Measurements from ENCODE around the gene TNKS1BP1.

The TNKS1BP1 gene

DNA sequence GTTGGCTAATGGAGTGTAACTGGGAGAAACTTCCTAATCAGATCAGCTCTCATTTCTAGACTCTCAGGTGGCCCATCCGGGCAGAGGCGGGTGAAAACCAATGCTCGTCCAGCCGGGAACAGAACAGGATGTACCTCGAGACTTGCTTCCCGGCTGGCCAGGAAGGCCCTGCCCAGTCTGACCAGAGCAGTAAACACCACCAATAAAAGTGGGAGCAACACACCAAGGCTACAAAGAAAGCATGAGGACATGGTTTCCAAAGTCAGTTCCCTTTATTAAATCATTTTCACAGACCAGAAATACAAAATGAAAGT, 940 bp upstream of the TNKS1BP1 start:
- no peak for DNase-seq

DNA sequence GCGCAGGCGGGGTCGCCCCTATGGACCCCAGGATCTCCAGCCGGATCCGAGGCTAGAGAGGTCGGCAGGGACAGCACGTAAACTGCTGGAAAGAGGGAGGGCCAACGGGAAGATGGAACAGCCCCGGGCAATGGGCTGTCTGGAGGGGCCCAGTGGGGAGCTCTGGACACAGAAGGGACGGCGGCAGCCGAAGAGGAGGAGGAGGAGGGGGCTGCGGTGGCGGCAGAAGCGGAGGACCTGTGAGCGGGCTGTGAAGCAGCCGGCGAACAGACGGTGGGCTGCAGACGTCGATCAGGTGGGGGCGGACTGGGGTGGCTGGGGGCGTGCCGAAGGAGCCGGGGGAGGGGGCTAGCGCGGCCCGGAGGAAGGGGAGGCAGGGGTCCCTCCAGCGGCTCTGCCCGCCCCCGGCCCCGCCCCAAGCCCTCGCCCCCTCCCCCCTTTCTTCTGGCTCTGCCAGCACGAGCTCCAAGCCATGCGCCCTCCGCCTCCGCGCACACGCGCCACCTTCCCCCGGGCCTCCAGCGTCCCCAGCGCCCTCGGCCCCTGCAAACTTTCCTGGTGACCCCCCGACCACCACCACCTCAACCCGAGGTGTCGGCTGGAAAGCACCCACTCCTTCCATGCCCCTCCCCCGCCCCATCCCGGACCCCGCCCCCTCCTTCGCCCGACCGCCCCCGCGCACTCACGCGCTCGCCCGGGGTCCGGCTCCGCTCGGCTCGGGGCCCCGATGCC, 432 bp downstream of the TNKS1BP1 start:
- no peak for DNase-seq

GRCh38 chr11:57323855-57324153, 948 bp downstream of the TNKS1BP1 start:
- DNase-seq = no peak

DNA sequence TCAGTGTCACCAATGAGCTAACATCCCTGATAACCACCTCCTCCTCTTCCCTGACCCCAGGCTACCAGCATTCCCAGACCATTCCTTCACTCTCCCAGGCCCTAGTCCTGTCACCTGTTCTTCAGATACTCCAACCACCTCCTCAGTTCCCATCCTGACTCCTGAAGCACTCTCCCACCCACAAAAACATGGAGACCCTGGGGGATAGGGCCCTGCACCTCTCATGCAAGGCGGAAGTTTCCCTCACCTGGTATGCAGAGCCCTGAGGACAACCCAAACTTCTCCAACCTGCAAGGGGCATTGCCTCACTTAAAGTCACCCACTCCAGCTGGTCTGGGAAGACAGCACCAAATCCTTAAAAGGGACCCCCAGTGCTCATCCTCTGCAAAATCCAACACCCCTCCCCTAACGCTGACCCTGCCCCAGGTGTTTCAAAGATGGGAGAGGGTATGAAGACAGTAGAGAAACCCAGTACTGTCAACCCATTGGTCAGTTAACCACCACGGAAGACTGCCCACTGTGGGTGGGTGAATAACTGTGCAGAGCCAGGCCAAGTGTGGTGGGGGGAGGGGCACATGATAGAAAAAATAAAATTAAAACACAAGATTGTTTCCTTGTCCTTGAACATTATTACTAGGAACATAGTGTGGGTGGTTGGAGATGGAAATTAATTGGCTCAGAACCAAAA, 1.4 kb downstream of the TNKS1BP1 start:
- no peak for DNase-seq

- no peak for DNase-seq
These were observed 2.2 kb downstream of the TNKS1BP1 start for GRCh38 chr11:57322256-57323166.

GRCh38 chr11:57321388-57322255, 3.1 kb downstream of the TNKS1BP1 start:
- DNase-seq = no peak

DNA sequence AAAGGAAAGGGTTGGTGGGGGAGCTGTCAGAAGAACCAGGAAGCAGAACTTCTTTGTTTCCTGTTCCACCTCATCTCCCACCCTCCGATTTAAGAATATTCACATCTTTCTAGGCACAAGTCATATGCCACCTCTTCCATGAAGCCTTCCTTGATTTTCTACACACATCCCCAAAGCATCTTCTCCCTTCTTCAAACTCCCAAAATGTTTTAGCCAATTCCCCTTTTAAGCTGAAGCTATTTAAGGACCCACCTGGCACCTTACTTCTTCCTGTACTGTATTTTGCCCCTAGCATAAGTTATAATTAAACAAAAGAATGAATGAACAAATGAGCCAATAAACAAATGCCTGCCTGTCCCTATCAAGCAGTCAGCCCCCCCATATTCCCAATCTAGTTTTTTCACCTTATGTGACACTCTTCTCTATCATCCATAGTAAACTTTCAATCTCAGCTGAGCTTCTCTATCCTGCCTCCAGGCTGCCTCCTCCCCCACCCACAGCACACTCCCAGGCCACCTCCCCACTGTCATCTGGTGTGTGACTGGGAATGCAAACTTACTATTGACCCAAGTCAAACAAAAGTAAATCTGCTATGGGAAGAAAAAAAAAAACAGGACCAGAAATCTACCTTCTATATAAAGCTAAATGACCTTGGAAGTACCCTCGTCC, 3.9 kb downstream of the TNKS1BP1 start:
- DNase-seq = no peak

DNA sequence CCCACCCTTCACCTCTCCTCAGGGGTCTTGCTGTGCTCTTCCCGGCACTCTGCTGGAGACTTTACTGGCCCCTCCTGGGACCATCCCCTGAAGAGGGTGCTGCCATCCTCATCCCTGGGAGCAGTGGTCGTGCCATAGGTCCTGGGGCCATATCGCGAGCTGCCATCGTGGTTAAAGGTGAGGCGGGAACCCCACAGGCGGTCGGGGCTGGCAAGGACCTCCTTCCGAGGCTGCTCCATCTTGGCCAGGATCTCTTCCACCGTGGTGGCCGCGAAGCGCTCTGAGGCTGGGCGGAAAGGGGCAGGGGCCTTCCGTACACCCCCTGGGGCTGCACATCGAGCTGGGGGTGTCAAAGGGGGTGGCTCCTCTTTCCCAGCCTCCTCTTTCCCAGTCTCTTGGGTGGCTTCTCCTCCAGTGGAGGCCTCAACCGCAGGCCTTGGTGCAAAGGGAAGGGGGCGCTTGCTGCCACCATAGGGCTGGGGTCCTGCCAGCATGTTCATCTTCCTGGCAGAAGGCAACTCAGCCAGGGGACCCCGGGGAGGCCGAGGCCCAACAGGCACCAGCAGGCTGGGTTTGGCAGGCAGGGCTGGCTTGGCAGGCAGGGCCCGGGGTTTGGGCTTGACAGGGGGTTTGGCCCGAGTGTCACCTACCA, 4.6 kb downstream of the TNKS1BP1 start:
- no peak for DNase-seq

DNA sequence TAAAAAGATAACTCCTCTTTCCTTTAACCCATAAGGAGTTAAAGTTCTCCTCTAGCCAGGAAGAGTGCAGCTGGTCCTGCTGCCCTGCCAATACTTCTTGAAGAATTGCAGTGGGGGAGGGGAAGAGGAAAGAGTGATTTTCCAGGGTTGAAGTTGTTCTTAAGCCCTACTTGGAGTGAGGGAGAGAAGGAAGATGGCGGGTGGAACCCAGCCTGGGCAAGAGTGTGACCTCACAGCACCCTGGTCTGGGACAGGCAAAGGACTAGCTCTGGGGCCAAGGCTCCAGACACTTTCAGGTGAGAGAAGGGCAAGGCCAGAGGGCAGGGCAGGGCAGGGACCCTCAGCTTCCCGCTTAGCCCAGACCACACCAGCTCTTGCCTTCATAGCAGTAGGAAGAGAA, 6.6 kb downstream of the TNKS1BP1 start:
- DNase-seq = no peak

- no peak for DNase-seq
These were observed 8.7 kb downstream of the TNKS1BP1 start for GRCh38 chr11:57316017-57316416.

DNA sequence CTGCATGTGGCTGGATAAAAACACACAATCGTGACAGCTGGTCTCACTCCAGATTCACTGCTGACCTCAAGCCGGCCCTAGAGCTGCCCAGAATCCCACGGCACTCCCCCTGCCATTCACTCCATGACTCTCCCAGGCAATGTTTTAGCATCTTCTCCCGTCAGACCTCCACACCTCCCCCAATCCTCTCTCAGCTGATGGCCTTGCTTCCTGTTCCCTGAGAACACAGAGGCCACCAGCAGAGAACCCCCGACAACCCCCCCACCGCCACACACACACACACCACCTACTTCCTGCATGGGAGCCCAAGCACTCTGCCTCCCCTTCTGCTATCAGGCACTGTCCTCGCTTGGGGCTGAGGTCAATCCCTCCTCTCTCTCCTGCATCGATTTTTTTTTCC, 9.3 kb downstream of the TNKS1BP1 start:
- DNase-seq = no peak

GRCh38 chr11:57314221-57314973, 10.4 kb downstream of the TNKS1BP1 start:
- no peak for DNase-seq

DNA sequence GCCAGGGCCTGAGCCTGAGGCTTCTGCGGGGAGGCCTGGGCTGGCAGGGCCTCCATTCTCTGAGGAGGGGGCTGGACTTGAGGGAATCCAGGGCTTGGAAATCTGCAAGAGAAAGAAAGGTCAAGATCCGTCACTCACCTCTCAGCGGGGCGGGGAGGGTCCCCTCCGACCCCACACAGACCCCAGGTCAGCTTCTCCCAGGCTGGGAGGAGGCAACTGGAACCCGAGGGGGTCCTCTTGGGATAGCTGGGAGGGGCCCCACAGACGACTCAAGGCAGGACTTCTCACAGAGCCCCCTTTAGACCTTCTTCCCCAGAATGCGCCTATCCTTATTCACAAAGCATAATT, 11.0 kb downstream of the TNKS1BP1 start:
- DNase-seq = no peak

DNA sequence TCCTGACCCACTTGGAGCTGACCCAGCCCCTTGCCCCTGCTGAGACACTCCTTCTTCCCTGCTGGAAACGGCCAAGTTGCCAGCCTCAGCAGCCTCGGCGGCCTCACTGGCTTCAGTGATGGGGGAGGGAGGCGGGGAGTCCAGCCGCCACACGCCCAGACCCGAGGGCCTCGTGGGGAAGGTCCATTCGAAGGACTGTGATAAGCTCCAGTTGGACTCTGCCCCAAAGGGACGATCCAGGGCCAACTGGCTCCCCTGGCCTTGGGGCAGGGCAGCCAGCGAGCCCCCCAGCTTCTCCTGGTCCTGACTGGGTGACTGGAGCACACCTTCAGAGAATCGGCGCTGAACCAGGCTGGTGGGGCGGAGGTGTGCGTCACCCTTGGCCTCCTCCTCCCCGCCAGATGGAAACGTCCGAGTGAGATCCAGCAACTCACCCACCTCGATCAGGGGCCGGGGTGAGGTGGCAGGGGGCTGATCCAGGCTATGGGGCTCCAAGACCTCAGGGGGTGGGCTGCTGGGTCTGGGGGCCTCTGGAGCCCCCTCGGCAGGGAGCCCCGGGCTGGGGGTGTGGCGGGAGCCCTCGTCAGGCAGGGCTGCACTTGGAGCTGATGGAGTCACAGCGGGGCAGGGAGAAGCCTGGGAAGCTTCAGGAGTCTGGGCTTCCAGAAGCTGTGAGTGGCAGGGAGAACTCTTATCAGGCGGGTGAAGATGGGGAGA, 11.5 kb downstream of the TNKS1BP1 start:
- no peak for DNase-seq

- DNase-seq = no peak
These were observed 12.2 kb downstream of the TNKS1BP1 start for GRCh38 chr11:57312511-57313021.

GRCh38 chr11:57311109-57311936, 13.4 kb downstream of the TNKS1BP1 start:
- DNase-seq = peak; percentile 84

DNA sequence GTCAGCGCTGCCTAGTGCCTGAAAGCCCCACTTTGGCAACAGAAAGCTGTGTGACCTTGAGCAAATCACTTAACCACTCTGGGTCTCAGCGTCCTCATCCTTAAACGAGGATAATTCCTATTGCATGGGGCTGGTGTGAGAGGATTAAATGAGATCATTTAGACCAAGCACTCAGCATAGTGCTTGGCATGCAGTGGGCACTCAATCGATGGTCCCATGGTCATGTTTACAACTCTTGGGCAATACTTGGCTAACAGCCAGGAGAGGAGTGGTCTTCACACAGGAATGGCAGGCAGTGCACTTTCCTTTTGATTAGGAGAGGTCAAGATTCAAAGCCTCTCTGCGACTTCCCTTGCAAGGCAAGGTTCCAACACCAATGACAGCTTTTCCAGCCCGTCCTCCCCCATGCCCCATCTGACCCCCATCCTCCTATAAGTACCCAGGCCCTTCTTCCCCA, 14.1 kb downstream of the TNKS1BP1 start:
- DNase-seq = no peak

DNA sequence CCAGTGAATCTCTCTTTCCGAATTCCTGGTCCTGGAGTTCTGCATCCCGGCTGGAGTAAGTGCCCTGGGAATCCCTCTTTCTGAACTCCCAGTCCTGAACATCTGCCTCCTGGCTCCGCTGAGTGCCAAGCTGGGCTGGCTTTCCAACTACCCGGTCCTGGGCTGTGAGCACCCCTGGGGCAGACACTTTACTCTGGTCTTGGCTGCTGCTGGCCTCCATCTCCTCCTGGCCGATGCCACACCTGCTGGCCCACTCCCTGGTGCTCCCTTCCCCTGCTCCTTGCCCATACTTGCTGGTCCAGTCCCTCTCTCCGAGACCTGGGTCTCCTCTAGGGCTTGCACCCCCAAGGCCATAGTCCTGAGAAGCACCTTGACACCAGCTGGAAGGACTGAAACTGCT, 14.7 kb downstream of the TNKS1BP1 start:
- DNase-seq = no peak
